NOMO-1 treated with dmso at 0.1 percent for 144 hours (cell line): ENCODE data around the gene PDE2A.

Source experiments
- DNase-seq: peaks from one replicate; lab custom pipeline; 2025; ENCODE audit not compliant: unreplicated experiment; lab: John Stamatoyannopoulos, UW

Gene PDE2A

GRCh38 chr11:72704783-72705265 lies 30.6 kb upstream of the PDE2A start:
- no peak for DNase-seq

GRCh38 chr11:72704028-72704782 lies 30.0 kb upstream of the PDE2A start:
- no peak for DNase-seq

DNA sequence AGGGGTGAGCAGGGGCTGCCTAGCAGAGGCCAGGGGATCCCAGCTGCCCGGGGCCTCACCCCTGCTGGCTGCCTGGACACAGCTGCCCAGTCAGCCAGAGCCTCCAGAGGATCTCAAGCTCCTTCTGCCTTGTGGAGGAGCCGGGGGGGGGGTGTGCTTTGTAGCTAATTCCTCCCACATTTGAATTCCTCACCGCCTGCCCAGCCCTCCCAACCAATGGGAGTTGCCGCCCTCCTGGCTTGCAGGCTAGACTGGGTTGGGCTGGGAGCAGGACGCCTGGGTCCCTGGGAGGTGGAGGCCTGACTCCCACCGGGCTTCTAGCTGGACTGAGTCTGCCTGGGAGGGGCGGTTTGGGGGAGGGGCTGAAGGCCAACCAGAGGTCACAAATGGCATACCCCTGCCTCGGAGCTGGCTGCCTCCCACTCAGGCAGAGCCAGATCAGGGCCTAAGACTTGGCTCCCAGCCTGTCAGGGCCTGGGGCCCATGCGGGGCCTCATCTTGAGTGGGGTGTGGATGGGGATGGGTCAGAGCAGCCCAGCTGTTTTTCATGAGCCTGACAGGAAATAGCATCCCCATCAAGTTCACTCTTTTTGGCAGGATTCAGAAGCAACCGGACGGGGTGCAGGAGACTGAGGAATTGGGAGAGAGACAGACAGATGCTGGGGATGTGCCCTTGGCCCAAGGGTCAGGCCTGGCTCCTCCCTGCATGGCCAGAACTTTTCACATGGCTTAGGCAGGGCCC lies 29.2 kb upstream of the PDE2A start:
- no peak for DNase-seq

DNA sequence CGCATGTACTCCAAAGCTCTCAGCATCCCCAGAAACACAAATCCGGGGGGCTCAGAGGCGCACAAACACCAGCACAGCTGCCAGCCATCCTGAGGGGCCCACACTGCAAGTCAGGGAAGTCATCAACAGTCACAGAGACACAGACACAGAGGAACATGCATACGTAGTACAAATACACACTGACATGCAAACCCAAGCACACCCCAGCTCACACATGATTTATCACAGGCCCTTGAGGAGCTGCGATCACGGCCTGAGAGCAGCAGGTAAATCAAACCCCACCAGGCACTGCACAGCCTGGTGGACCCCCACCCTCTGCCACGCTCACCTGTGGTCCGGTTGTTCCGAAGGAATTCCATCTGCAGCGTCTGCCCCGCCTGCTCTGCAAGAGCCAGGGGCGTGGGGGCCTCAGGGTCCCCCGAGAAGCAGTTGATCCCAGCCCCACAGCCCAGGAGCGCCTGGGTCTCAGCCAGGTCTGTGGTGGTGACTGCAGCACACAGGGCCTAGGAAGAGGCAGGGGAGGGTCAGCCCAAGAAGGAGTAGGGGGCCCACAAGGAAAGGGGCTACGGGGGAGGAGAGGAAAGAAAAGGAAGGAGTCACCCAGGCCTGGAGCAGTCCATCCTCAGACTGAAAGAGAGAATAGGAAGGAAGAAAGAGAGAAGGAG lies 28.5 kb upstream of the PDE2A start:
- DNase-seq: no peak

DNA sequence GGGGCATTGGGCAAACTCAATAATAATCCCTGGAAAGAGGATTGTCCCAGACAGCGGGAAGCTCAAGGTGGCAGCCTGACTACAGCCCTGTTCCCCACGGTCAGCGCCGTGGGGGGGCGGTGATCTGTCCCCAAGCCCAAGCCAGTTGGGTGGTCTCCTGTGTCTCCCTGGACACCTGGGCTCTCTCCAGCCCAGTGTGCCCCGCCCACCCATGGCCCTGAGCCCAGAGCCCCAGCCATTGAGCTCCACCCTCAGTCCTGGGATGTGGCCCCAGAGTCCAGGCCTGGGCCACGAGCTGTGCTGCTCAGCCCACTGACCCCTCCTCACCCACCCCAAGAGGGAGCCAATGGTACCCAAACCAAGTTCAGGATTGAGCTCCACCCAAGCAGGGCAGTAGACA lies 27.9 kb upstream of the PDE2A start:
- no peak for DNase-seq

- no peak for DNase-seq
Observed at GRCh38 chr11:72701466-72701865, 27.2 kb upstream of the PDE2A start.

- no peak for DNase-seq
Observed at GRCh38 chr11:72700146-72700545, 25.9 kb upstream of the PDE2A start.

DNA sequence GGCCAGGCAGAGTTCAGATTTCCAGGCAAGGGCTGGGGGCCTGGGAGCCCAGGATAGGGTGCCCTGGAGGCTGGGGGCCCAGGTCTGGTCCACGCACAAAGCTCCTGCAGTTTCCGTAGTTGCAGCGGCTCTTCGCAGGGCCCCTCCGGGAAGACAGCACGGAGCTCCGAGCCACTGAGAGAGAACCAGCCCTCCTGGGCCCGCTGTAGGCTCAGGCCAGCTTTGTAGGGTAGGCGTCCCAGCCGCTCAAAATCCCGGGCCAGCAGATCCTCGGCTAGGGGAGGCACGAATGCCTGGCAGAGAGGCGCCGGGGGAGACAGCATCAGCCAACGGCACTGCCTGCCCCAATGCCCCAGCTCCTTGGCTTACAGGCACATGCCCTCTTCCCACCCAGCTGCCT lies 23.6 kb upstream of the PDE2A start:
- no peak for DNase-seq

- DNase-seq: no peak
Observed at GRCh38 chr11:72696866-72697700, 22.9 kb upstream of the PDE2A start.

DNA sequence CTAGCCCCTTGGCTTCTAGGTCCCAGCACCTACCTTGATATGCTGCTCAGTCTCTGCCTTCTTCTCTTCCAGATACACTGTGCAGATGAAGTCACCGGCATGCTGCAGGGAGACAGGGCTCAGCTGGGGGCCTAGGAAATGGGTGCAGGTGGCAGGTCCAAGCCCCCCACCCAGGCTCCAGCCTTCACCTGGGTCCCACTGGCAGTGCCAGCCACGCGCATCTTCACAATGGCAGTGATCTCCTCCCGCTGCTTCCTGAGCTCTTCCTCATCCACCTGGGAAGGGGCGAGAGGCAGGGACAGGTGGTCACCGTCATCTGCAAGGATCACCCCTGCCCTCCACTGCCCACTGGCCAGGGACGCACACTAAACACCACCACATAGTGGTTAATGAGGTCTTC lies 21.1 kb upstream of the PDE2A start:
- no peak for DNase-seq

- DNase-seq: no peak
Observed at GRCh38 chr11:72693271-72693968, 19.2 kb upstream of the PDE2A start.

DNA sequence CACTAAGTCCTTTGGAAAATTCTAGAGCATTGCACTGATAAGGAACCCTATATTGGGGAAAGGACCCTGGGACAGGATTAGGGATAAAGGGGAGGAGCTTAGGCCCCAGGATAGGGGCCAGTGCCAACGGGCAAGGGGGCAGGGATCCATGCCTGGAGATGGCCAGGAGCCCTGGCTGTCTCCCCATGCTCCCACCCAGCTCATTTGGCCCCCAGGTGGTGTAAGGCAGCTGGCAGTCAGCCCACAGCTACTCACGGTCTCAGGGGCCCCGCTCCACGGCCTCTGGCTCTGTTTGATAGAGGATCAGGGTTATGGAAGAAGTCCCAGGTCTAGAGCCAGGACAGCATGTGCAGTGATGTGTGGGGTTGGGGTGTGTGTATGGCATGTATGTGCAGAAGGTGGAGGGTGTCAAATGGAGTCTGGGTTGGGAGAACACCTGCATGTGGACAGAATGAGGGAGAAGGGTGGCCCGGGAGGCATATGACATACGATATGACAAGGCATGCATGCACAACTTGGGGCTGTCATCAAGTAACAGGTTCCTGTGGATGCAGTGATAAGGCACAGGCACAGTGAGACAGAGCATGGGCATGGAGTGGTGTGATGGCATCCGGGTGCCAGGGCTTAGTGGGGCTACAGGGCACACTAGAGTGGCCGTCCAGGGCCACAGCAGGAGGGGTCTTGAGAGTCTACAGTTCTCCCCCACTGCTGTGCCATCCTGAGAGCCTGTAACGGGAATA lies 18.4 kb upstream of the PDE2A start:
- DNase-seq: no peak

DNA sequence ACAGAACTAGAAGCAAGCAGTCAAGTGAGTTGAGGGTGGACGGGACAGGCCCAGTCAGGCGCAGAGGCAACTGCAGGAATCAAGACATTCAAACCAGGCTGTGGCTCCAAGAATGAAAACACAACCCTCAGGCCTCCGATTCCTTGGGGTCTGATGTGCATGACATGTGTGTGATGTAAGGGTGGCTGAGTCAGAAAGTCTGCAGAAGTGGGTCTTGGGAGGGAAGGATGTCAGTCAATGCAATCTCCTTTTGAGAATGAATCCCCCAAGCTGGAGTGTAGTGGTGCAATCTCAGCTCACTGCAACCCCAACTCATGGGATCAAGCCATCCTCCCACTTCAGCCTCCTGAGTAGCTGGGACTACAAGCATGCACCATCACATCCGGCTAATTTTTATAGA lies 15.9 kb upstream of the PDE2A start:
- no peak for DNase-seq

DNA sequence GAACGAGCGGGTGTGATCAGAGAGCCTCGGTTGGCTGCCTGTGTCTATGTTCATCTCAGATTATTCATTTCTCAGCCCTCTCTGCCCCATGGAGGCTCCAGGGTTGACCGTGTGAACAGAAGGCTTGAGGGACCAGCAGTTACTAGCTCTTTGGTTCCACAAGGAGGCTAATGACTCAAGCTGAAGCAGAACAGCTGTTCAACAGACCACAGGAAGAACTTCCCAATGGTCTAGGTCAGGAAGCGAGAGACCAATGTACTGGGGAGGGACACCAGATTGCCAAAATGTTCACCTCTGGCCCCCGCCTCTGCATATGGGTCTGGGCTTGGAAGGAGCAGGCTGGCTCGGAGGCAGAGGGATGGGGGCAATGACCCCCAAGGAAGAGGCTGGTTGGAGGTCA lies 14.7 kb upstream of the PDE2A start:
- no peak for DNase-seq

- DNase-seq: no peak
Observed at GRCh38 chr11:72688486-72688885, 14.3 kb upstream of the PDE2A start.

GRCh38 chr11:72687326-72687725 lies 13.1 kb upstream of the PDE2A start:
- DNase-seq: no peak

DNA sequence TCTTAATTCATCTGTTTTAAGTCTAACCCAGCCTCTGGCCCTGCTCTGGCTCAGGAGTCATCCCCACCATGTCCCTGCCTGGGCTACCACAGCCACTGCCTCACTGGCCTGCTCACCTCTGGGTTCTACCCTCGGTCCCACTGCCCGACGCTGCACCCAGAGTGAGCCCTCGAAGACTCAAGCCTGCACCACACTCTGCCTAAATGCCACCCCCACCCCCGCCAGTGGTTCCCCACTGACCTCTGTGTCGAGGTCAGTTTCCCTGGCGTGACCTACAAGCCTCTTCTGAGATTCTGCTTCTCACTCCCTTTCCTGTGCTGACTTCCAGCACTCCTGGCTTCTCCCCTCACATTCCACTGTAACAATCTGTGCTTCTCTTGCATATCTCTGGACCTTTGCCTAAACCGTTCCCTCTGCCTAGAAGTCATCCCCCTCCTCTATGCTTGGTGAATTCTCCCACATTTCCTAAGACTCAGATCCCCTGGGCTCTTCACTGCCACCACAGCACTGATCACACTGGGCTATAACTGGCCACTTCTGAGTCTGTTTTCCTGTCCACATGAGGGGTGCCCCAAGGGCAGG lies 12.5 kb upstream of the PDE2A start:
- DNase-seq: no peak

GRCh38 chr11:72685560-72686480 lies 11.6 kb upstream of the PDE2A start:
- DNase-seq: no peak
